ENCODE data around the gene DDR2.
"Not testable (repeated sequence)": the region's sequence is repeated elsewhere in the genome, so short reads cannot be mapped to it uniquely, and the experiment has no call there.

The DDR2 gene

DNA sequence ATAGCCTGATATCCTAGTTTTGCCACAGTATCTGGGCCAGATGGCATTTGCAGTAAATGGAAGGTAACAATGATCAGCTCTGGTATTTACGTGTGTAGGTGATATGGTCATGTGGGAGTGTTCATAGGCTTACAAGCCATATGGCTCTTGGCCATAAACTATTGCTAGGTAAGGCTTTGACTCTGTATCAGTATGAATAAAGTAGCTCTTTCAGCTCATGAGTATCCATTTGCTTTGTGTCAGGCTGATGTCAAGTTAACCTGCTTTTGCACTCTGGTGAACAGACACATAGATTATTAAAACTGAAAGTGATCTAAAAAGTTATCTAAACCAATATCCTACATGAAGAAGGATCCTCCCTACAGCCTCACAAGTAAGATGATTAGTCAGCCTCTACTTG, 69.0 kb downstream of the DDR2 start:
- DNase-seq: no peak

DNA sequence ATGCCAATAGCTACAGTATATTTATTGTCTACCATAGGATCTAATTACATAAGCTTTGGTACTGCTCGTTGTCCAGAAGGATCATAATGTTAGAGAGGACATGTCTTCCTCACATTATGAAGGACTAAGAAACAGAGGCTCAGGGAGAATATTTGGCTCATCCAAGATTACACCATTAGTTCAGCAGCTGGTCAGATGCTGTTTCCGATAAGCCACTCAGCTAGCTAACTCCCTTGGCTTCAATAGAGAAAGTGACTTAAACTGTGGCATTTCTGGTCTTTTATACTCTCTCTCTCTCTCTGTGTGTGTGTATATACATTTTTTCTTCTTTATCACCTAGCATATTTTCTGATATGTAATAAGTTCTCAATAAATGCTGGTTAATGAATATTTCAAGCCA, 70.4 kb downstream of the DDR2 start:
- DNase-seq: no peak

DNA sequence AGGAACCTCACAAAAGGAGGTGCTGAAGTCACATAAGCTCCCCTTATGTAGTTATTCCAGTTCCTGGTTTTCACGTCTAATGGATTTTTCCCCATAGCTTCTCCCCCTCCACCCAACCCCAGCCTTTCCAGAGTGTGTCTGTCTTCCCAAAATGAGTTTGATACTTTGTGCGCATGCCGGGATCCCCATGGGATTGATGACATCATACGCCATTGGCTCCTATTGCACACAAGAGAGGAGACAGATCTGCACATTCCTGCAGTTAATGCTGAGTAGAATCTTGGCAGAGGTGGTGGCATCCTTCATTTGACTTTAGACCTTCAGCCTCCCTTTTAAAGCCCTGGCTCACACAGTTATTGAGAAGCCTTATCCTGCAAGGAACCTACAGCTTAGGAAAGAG, 71.4 kb downstream of the DDR2 start:
- no peak for DNase-seq

DNA sequence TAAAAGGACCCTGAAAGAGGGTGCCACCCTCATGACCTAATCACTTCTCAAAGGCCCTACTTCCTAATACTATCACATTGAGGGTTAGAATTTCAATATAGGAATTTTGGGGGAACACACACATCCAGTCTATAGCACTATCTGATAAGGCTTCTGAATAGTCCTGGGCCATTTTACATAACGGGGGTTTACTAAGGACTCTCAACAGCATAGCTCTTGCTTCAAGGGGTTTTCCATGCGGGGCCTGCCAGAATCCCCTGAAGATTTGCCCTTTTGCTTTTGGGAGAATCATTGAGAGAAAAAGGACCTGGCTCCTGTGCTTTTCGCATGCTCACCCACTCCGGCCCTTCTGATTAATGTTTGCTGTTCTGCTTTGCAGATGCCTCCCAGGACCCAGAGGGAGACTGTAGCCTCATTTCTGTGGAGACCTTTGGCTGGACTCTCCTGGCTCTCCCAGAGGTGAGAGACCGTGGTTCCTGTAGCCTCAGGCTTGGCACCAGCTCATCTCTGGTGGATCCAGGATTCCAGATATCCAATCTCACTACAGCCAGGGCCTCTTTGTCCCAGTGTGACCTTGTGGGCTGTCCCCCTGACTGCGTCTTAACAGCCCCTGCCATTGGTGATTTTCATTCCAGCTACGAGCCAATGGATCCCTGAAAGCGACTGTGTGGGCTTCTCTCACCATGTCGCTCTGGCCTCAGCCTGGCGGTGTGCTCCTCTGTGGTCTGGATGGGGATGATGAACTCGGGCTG, 72.6 kb downstream of the DDR2 start:
- DNase-seq: no peak

DNA sequence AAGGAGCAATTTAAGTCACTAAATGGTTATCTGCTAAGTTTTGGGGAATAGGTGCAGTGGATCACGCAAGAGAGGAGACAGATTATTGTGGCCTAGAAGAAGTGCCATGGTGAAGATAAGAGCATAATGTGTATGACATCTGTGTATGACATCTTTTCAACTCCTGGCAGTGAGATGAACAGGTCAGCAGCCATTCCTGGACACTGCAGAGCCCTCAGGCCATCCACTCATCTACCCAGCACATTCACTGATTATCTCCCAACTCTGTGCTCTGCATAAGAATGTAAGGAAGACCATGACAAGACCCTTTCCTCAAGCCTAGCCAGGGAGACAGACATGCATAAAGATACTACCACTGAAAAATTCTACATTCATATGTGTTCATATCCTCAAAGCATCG, 73.7 kb downstream of the DDR2 start:
- DNase-seq: no peak

DNA sequence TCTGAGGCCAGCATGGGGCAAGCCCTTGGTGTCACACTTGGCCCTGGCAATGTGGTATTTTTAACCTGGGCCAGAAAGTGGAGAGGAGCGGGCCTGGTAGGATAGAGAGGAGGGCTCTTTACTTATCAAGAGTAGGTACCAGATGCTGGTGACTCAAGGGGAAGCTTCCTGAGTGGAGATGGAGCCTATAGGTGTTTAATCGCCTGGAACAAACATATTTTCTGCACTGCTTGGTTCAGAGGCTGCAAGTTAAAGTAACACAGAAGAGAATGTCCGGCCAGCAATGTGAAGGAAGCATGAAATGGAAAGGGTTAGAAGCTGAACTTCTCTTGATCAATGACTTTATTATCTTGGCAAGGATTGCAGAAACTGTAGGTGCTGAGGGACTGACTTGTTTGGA, 74.3 kb downstream of the DDR2 start:
- peak; percentile 87 for DNase-seq

DNA sequence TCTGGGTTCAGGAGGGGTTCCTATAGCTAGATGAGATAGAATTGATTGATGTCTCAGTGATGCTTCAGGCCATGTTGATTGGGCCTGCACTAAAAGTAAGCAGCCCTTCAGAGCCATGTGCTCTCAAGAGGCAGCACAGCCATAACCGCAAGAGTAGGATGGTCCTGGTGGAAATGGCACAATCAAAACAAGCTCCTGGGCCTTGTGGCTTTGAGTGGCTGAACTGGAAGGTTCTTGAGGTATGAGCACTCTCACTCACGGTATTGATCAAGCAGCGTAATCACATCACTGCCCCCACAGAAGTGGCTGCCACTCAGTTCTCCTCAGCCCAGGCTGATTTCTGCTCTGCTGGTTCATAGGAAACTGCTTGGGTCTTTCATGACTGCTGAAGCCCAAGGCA, 76.0 kb downstream of the DDR2 start:
- DNase-seq: no peak

DNA sequence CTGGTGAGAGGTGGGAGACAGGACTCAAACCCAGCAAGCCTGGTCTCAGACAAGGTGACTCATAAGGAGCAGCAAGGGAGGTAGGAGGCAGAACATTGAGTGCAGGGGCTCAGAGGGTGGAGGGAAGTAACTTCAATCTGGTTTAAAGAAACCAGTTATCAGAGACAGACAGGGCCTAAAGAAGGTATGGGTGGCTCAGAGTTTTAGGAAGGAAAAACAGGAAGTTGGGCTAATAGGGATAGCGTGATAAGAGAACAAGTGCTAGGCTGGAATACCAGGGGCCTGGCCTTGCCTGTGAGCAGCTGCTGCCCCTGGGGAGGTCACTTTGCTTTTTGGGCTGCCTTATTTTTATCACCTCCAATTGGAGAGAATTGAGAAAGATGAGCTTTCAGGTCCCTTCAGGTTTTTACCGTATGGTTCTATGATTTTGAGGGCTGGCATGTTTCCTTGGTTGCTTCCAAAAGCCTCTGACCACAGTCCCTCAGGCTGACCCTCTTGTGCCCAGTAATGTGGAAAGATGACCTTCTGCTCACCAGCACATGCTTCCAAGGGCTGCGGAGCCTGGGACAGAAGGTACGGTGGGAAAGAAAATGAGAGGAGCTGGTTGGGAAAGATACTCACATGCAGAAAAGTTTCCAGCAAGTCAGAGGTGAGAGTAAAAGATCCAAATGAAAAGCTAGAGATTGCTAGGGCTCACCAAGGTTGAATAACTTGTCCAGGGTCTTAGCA, 77.0 kb downstream of the DDR2 start:
- DNase-seq: no peak

DNA sequence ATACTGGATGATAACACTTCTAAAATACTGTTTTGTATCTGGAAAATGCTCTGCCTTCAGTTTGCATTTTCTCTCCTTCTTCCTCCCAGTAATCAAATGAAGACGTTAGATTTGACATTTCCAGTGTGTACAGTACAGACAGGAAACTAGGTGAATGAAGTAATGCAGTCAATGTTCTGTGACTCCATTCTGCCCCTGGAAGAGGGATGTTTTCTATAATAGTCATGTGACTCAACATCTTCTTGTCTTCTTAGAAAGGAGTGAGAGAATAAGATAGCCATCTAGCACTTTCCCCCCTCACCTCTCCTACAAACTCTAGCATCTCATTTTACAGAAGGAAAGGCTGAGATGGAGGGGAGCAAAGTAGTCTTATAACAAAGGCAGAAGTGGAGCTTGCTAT, 77.6 kb downstream of the DDR2 start:
- no peak for DNase-seq

DNA sequence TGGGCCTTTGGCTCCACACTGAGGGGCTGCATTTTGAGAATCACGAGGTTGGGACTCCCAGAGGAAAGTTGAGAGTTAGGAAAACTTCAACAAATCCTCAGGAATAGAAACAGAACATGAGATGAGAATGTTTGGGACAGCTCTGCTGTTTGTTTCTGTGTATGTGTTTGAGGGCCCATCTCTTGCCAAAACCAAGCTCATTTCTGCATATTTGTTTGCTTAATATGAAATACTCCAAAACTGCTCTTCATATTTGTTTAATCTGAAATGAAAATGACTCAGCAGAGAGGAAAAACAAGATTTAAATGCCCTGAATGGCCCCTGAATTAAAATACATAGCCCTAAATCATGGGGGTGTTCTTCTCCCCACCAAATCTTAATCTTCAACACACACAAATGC, 78.1 kb downstream of the DDR2 start:
- no peak for DNase-seq

DNA sequence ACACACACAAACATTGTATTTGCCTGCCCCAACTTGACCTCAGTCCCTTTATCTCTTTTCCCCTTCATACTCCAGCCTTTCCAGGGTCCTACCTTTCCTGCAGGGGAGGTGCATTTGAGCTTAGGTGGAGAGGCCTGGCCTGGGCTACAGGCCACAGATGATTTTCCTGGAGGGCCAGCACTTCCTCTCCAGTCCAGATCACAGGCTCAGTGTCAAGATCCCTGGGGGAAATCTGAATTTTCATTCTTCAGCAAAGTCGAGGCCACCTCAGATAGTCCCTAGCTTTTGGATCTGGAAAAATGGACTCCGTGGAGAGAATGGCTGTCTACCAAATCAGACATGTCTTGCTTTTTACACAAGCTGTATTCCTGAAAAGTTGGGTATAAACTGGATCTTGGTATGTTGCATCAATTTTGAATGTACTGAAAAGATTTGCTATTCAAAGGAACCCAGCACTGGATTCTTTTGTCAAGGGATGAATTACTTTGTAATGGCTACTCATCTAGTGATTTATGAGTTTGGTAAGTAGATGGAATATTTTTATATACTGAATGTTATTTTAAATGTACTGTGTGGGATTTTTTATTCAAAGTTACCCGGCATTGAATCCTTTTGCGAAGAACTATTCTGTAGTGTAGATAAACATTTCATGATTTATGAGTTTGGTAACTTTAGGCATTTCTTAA, 78.7 kb downstream of the DDR2 start:
- DNase-seq: no peak

DNA sequence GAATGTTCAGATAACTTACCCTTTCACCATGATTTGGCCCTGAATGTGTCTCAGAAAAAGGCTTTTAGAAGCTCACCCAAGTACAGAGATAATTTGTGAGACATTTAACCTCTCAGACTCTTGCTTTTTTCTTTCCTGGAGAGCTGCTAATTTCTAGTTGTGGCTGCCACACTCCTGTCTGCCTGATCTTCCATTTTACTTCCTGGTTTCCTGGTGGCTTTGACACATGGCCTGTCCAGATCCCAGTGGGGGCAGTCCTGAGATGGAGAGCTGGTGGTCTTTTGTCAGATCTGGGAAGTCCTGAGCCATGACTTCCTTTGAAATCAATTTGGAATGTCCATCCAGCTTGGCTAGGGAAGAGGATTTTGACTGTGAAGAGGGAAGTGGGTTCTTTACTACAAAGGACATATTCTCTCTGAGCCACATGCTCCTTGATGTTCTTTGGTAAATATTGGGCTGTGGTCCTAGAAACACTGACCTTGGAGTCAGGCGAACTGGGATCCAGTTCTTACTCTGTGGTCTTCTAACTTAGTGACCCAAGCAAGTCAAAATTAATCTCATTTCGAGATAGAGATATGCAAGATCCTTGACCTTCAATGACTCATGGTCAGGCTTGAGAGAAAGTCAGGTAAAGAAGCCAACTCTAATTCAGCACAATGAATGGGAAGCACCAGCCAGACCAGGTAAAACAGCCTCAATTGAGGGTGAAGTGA, 80.2 kb downstream of the DDR2 start:
- no peak for DNase-seq

DNA sequence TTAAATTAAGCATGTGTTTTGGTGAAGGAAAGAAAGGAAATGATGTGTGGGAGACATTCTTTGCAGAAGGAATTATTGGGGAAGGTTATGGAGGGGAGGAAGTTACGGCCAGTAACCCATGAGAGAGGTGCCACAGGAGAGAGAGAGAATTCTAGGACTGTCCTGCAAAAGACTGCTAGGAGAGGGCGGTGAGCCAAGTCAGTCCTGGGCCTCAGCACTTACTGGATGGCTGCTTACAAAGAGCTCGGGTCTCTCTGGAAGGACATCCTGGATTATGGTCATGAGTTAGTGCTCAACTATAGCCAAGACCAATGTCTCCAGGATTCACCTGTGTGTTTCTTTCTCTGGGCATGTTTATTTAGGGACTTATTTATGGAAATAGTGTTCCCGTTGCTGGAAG, 83.9 kb downstream of the DDR2 start:
- DNase-seq: no peak

DNA sequence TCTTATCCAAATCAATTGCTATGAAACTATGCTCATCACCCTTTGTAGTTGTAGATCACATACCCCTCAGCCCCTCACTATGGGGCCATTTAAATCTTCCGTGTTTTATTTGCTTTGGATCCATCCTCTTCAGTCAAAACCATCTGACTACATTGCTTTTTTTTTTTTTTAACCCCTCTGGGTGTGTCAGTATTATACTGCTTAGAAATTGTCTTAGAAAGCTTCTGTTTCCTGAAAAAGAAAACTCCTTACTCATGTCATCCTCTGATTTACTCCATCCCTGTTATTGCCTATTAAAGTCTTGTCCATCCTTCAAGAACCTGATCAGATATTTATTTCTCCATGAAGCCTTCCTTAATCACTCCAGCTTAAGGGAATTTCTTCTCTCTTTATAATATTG, 84.3 kb downstream of the DDR2 start:
- no peak for DNase-seq

DNA sequence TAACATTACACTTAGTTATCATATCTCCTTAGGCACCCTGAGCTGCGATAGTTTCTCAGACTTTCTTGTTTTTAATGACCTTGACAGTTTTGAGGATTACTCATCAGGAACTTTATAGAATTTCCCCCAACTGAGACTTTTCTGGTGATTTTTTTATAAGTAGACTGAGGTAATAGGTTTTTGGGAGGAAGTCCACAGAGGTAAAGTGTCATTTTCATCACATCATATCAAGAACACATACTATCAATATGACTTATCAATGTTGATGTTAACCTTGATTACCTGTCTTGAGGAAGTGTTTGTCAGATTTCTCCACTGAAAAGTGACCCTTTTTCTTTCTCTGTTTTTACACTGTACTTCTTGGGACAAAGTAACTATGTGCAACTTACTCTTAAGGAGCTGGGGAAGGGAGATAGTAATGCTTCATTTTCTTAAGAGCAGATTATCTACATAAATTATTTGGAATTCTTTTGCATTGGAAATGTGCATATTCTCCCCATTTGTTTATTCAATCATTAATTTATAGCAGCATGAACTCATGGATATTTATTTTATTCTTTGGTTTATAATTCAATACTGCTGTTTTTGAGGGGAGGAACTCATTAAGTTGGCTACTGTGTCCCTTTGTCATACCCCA, 85.4 kb downstream of the DDR2 start:
- no peak for DNase-seq

DNA sequence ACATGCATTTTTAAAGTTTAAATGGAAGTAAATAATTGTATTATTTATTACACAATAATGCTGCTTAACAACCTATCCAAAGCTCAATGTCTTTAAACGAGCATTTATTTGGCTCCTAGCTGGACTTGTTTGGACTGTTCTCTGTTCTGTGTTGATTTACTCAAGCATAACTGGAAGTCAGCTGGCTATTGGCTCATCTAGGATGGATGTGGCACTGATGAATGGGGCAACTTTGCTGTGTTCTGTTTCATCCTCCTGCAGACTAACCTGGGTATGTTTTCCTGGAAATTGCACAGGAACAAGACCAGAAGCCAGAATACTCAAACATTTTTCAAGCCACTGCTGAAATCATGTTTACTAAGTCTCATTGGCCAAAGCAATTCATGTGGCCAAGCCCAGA, 87.4 kb downstream of the DDR2 start:
- no peak for DNase-seq

DNA sequence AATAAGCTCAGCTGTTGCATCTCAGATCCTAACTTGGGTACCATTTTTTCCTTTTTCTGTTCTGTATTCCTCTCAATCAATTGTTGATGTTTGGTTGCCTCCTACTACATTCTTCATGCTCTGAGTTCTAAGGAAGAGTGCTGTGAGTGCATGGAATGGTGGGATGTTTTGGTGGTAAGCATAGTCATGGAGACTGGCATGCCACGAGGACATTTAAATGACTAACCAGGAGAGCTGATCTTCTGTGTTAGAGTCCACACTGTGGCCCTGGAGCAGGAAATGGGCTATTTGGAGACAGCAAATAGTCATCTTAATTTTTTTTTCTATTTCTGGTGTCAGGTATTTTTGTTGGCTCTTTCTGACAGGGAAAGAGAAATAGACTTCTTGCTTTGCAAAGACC, 88.7 kb downstream of the DDR2 start:
- no peak for DNase-seq

DNA sequence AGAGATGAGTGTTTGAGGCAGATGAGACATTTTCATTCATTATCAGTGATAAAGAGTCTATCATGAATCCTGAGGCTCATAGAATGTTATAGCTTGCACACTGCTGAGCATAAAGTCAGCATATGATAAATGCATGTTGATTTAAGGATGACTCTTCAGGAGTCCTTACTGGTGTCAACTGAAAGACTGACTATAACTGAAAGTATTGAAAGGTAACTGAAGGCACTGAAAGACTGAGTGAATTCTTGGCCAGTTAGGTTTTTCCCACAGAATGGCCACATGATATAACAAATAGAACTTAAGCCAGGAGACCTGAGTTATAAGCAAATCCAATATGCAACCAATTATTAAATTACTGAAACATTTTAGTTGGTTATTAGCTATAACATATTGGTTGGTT, 89.2 kb downstream of the DDR2 start:
- DNase-seq: no peak

DNA sequence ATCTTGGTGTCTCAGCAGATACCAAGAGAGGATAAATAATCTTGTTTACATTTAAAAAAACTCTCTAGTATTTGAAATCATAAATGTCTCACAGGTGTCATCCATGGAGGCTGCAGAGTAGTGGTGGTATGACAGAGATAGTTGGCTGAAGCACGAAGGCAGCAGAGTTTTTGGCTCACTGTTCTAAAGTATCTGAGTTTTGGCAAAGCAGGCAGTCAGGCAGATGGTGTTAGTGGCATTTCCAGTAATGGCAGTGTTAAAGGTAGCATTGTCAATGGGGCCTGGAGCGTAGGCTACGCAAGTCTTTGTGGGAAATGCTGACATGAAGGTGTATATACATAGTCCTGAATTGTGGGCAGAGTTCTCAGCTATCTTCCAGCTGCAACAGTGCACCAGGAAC, 89.8 kb downstream of the DDR2 start:
- DNase-seq: peak; percentile 78

DNA sequence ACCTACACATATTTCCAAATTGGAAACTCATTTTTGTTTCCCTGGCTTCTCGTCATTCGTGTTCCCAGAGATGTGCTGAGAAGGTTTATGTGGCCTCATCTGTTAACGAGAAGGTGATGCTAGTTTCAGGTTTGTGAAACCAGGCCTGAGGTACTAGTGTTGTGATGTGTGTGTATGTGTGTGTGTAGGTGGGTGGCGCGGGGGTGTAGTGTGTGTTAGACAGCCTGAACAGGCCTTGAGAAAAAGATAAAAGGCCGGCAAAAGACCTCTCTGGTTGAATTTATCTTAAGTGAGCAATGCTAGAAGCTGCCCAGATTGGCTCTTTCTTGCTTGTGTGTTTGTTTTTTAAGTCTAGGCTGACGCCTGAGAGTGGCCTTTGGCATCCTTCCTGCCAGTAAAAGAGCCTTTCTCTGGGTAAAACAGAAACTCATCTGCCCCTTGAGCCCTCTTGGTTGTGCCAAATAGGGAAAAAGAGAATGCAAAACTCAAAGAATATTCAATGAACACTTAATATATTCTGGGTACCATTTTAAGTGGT, 92.4 kb downstream of the DDR2 start:
- peak; percentile 25 for DNase-seq

DNA sequence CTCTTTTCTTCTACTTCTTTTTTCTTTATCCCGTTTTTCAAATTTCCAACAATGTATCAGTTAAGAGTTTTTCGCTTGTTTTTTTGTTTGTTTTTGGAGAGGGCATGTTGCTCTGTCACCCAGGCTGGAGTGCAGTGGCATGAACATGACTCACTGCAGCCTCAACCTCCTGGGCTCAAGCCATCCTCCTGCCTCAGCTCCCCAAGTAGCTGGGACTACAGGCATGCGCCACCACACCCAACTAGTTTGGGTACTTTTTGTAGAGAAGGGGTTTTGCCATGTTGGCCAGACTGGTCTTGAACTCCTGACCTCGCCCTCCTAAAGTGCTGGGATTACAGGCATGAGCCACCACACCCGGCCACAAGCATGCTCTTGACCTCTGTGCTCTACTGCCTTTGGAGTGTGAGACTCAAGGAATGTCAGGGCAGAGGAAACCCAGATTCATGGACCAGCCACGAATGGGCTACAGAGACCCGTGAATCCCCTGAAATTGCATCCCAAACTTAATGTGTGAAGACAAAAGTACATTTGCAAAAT, 93.1 kb downstream of the DDR2 start:
- no peak for DNase-seq

DNA sequence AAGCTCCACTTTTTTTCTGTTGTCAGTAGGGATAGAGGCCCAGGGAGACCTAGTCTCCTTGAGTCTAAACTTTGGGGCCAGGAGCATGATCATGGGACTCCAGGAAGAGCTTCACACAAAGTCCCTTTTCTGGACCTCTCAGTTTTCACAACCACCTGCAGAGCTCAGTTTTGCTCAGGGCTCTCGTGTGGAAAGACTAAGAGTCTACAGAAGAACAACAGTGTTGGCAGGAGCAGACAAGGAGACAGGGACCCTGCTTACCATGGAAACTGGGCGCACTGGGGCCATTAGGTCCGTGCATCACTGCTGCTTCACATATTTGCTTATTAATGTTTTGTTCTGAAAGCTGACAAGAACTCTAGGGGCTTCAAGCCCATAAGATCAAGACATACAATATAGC, 94.3 kb downstream of the DDR2 start:
- DNase-seq: no peak

DNA sequence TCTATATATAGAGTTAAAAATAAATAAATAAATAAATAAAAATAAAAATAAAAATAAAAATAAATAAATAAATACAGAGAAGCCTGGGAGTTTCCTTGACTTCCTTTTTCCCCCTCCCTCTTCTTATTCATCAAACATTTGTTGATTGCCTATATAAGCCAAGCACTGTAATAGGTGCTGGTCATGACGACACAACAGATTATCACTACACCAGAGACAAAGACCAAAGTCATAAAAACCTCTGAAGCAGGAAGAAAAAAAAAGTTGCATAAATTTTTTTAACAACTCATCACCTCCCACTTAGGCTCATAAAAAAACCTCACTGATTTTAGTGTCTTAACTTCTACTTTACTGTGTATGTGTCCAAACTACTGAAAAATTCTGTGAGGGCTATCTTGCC, 95.2 kb downstream of the DDR2 start:
- DNase-seq: not testable (repeated sequence)
